ENCODE measurements around the gene GRID2.

GRCh38 chr4:93478805-93479204 lies 1175.0 kb downstream of the GRID2 start:
- TF ChIP-seq, protein P1, sequence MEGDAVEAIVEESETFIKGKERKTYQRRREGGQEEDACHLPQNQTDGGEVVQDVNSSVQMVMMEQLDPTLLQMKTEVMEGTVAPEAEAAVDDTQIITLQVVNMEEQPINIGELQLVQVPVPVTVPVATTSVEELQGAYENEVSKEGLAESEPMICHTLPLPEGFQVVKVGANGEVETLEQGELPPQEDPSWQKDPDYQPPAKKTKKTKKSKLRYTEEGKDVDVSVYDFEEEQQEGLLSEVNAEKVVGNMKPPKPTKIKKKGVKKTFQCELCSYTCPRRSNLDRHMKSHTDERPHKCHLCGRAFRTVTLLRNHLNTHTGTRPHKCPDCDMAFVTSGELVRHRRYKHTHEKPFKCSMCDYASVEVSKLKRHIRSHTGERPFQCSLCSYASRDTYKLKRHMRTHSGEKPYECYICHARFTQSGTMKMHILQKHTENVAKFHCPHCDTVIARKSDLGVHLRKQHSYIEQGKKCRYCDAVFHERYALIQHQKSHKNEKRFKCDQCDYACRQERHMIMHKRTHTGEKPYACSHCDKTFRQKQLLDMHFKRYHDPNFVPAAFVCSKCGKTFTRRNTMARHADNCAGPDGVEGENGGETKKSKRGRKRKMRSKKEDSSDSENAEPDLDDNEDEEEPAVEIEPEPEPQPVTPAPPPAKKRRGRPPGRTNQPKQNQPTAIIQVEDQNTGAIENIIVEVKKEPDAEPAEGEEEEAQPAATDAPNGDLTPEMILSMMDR (IDR thresholded peaks at IDR 0.05) = no peak
- no peak for TF ChIP-seq EZH2 (IDR thresholded peaks at IDR 0.05)
